Inflammatory macrophage (primary cell): ENCODE results near the gene PCDHA12.
A peak's percentile ranks its signal among the peaks of the same experiment; 100 is the strongest.
"Not testable (repeated sequence)": the region's sequence is repeated elsewhere in the genome, so short reads cannot be mapped to it uniquely, and the experiment has no call there.

Experiments
- DNase-seq, 2 donors: peaks; one replicate each; pipeline ENCODE4 v3.0.0-alpha.2; 2020 to 2022

The PCDHA12 gene

DNA sequence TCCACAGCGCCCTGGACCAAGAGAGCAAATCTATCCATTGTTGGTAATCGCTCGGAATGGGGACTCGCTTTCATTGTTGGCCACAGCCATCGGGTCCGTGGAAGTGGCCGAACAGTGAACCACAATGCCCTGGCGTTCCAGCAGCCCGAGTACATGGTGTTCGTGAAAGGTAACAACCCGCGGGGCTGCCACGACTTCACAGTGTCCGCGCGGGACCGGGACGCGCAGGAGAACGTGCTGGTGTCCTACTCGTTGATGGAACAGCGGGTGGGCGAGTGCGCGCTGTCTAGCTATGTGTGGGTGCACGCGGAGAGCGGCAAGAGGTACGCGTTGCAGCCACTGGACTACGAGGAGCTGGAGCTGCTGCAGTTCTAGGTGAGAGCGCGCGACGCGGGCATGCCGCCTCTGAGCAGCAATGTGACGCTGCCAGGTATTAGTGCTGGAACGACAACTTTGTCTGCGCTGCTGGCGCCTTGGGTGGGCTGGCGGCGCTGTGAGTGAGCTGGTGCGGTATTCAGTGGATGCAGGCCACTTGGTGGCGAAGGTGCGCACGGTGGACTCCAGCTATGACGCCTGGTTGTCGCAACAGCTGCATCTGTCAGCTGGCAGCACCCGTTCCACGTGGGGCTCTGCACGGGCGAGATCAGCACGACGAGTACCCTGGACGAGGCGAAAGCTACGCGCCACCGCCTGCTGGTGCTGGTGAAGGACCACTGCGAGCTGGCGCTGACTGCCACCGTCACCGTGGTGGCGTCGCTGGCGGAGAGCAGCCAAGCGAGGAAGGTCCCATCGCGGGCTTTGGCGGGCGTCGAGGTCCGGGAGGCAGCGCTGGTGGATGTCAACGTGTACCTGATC, 12.4 kb upstream of the PCDHA12 start:
- DNase-seq, result no peak

- DNase-seq, result no peak
These were observed 6.2 kb upstream of the PCDHA12 start, which contains the start of gene PCDHA11 for GRCh38 chr5:140868721-140869554. Gene PCDHA11, plus strand, starts transcription at chr5:140868957. Its CDS starts 147 bp downstream, at chr5:140869104.

DNA sequence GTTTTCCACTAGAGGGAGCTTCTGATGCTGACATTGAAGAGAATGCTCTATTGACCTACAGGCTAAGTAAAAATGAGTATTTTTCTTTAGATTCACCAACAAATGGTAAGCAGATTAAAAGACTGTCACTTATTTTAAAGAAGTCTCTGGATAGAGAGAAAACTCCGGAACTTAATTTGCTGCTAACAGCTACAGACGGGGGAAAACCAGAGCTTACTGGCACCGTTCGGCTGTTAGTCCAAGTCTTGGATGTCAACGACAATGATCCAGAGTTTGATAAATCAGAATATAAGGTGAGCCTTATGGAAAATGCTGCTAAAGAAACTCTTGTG, 5.6 kb upstream of the PCDHA12 start:
- peak in 1 of 2 donors; percentile 1 for DNase-seq

DNA sequence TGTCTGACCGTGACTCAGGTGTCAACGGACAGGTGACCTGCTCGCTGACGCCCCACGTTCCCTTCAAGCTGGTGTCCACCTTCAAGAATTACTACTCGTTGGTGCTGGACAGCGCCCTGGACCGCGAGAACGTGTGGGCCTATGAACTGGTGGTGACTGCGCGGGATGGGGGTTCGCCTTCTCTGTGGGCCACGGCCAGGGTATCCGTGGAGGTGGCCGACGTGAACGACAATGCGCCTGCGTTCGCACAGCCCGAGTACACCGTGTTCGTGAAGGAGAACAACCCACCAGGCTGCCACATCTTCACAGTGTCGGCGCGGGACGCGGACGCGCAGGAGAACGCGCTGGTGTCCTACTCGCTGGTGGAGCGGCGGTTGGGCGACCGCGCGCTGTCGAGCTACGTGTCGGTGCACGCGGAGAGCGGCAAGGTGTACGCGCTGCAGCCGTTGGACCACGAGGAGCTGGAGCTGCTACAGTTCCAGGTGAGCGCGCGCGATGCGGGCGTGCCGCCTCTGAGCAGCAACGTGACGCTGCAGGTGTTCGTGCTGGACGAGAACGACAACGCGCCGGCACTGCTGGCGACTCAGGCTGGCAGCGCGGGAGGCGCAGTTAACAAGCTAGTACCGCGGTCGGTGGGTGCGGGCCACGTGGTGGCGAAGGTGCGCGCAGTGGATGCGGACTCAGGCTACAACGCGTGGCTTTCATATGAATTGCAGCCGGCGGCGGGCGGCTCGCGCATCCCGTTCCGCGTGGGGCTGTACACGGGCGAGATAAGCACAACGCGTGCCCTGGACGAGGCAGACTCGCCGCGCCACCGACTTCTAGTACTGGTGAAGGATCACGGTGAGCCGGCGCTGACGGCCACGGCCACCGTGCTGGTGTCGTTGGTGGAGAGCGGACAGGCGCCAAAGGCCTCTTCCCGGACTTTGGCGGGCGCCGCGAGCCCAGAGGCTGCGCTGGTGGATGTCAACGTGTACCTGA, 4.6 kb upstream of the PCDHA12 start:
- no peak for DNase-seq

DNA sequence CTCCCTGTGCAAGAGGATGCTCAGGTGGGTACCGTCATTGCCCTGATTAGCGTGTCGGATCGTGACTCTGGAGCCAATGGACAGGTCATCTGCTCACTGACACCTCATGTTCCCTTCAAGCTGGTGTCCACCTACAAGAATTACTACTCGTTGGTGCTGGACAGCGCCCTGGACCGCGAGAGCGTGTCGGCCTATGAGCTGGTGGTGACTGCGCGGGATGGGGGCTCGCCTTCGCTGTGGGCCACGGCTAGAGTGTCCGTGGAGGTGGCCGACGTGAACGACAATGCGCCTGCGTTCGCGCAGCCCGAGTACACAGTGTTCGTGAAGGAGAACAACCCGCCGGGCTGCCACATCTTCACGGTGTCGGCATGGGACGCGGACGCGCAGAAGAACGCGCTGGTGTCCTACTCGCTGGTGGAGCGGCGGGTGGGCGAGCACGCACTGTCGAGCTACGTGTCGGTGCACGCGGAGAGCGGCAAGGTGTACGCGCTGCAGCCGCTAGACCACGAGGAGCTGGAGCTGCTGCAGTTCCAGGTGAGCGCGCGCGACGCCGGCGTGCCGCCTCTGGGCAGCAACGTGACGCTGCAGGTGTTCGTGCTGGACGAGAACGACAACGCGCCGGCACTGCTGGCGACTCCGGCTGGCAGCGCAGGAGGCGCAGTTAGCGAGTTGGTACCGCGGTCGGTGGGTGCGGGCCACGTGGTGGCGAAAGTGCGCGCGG, 1.6 kb downstream of the PCDHA12 start:
- DNase-seq, result not testable (repeated sequence)

DNA sequence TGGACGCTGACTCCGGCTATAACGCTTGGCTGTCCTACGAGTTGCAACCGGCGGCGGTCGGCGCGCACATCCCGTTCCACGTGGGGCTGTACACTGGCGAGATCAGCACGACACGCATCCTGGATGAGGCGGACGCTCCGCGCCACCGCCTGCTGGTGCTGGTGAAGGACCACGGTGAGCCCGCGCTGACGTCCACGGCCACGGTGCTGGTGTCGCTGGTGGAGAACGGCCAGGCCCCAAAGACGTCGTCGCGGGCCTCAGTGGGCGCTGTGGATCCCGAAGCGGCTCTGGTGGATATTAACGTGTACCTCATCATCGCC, 2.1 kb downstream of the PCDHA12 start:
- DNase-seq, result no peak

GRCh38 chr5:140881889-140882590, 6.9 kb downstream of the PCDHA12 start, which contains the start of gene PCDHA13:
Gene PCDHA13, plus strand, starts transcription at chr5:140882124. Its CDS starts 145 bp downstream, at chr5:140882269.
- DNase-seq, result no peak

DNA sequence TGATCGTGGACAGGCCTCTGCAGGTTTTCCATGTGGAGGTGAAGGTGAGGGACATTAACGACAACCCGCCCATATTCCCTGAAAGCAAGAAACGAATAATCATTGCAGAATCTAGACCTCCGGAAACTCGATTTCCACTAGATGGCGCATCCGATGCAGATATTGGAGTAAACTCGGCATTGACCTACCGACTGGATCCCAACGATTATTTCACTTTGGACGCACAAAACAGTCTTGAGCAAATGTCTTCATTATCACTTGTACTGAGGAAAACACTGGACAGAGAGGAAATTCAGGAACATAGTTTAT, 7.4 kb downstream of the PCDHA12 start:
- no peak for DNase-seq

DNA sequence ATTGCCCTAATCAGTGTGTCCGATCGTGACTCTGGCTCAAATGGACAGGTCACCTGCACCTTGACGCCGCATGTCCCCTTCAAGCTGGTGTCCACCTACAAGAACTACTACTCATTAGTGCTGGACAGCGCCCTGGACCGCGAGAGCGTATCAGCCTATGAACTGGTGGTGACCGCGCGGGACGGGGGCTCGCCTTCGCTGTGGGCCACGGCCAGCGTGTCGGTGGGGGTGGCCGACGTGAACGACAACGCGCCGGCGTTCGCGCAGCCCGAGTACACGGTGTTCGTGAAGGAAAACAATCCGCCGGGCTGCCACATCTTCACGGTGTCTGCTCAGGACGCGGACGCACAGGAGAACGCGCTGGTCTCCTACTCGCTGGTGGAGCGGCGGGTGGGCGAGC, 8.3 kb downstream of the PCDHA12 start:
- no peak for DNase-seq

- no peak for DNase-seq
These were observed 9.0 kb downstream of the PCDHA12 start for GRCh38 chr5:140883927-140884697.

DNA sequence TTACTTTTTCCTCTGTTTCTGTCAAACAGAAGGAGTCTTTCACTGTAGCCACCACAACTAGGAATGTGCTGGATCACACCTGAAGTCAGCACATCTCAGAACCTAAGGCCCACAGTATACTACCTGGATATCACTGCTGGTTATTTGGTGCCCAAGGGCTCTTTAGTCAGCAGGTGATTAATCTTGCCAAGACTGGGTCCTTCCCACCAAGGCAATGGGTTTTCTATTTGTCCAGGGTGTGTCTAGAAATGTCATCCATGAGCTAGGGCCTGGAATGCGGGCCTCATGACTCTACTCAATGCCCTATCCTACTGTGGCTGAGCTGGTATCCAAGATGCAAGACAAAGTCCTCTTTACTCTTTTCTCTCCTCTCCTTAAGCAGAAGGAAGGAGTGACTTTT, 41.2 kb downstream of the PCDHA12 start:
- no peak for DNase-seq

DNA sequence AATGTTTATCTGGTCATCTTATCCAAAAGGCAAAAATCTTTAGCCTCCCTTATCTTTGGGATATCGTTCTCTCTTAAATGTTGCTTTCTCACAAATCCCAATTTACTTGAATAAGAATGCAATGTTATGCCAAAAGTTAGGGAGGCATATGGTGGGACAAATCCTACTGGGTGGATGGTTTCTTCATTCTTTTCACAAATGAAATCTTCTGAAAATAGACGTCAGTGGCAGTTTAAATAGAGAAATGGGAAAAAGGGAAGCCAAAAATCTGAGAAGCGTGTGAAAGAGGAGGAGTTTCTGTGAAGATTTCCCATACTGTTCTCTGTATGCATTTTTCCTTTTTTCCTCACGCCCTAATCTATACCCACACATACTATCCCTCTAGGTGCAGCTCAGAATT, 48.5 kb downstream of the PCDHA12 start:
- no peak for DNase-seq

- DNase-seq, result no peak
These were observed 50.8 kb downstream of the PCDHA12 start, which contains the start of gene PCDHAC1 for GRCh38 chr5:140925806-140926442. Gene PCDHAC1, plus strand, starts transcription at chr5:140926299. Its CDS starts 594 bp downstream, at chr5:140926893.

DNA sequence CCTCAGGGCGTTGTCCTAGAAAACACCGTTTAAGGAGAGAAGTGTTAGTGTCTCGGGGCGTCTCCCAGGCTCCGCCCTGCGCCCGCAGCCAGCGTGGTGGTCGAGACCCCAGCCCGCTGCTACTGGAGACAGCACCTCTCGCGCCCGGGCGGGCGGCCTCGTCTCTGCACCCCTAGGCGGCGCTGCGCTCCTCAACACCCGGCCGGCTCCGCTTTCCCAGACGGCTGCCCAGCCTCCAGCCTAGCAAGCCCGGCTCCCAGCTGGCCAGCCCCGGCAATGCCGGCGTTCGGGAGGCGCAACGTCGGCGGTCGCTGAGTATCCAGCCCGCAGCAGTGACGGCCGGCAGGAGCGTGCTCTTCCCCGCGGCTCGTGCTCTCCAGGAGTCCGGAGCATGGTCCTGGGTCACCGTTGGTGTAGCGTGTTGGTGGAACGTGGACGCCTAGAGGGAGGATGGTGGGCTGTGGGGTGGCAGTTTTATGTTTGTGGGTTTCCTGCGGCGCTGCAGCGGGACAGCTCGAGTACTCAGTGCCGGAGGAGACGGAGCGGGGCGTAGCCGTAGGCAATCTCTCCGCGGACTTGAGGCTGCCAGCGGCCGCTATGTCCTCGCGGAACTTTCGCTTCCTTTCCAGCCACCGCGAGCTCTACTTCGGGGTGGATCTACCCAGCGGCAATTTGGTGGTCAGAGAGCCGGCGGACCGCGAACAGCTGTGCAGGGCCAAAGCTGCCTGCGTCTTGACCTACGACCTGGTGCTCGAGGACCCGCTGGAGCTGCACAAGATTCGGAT, 51.5 kb downstream of the PCDHA12 start:
- peak in 1 of 2 donors; percentile 0 for DNase-seq

DNA sequence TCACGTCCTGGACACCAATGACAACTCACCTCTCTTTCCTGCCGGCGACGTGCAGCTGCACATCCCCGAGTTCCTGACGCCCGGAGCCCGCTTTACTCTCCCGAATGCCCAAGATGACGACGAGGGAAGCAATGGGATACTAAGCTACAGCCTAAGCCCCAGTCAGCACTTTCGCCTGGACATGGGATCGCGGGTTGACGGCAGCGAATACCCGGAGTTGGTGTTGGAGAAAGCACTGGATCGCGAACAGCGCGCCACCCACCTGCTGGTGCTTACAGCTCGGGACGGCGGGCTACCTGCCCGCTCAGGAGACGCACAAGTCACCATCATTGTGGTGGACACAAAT, 52.1 kb downstream of the PCDHA12 start:
- no peak for DNase-seq
